H9 (cell line): ENCODE results near the gene B4GALT6. TPM values are rescaled to one million over a fixed set of nuclear protein-coding genes. Genes with fewer than 3 reads are reported as not detected.

Experiments used
- DNase-seq: peaks from one replicate; pipeline ENCODE4 v3.0.0-alpha.2; 2017
- H2AFZ ChIP-seq: one replicate; pipeline ENCODE4 v1.6.1; 2013; ENCODE audit warnings: mild to moderate bottlenecking, low read length, control low read depth, moderate library complexity
- H2AK5ac ChIP-seq: 2 replicates; pipeline ENCODE4 v1.6.1; 2013; ENCODE audit warnings: low read length, control low read depth, mixed read lengths; ENCODE audit not compliant: insufficient read length
- H2BK120ac ChIP-seq: one replicate; pipeline ENCODE4 v1.6.1; 2013; ENCODE audit warnings: low read depth, mild to moderate bottlenecking, low read length, control low read depth, inconsistent platforms; ENCODE audit not compliant: poor library complexity, severe bottlenecking
- H2BK12ac ChIP-seq: 2 replicates; pipeline ENCODE4 v1.6.1; 2013; ENCODE audit warnings: low read length, control low read depth, mixed read lengths, low read depth; ENCODE audit not compliant: insufficient read length
- H2BK15ac ChIP-seq: 2 replicates; pipeline ENCODE4 v1.6.1; 2013; ENCODE audit warnings: low read depth, low read length, control low read depth
- H2BK20ac ChIP-seq: one replicate; pipeline ENCODE4 v1.6.1; 2013; ENCODE audit warnings: low read depth, mild to moderate bottlenecking, low read length, control low read depth, inconsistent platforms; ENCODE audit not compliant: poor library complexity, severe bottlenecking
- H2BK5ac ChIP-seq: 2 replicates; pipeline ENCODE4 v1.6.1; 2013; ENCODE audit warnings: low read length, control low read depth, mixed read lengths; ENCODE audit not compliant: insufficient read length
- H3K14ac ChIP-seq: 2 replicates; pipeline ENCODE4 v1.6.1; 2013; ENCODE audit warnings: low read length, control low read depth; ENCODE audit not compliant: insufficient read depth
- H3K18ac ChIP-seq: 2 replicates; pipeline ENCODE4 v1.6.1; 2013; ENCODE audit warnings: low read depth, mild to moderate bottlenecking, mixed read lengths, low read length, control low read depth; ENCODE audit not compliant: insufficient read length
- H3K23ac ChIP-seq: 2 replicates; pipeline ENCODE4 v1.6.1; 2013; ENCODE audit warnings: low read length, control low read depth, mixed read lengths, low read depth; ENCODE audit not compliant: insufficient read length
- H3K23me2 ChIP-seq: 2 replicates; pipeline ENCODE4 v1.6.1; 2013; ENCODE audit warnings: low read depth, mild to moderate bottlenecking, mixed read lengths, low read length, control low read depth; ENCODE audit not compliant: insufficient read length, poor library complexity, severe bottlenecking
- H3K27ac ChIP-seq: 2 replicates; pipeline ENCODE4 v1.5.1; 2013; ENCODE audit warnings: low read length, control low read depth, mixed read lengths, low read depth; ENCODE audit not compliant: insufficient read length
- H3K27me3 ChIP-seq: 2 replicates; pipeline ENCODE4 v1.6.1; 2013; ENCODE audit warnings: low read length, control low read depth, inconsistent platforms; ENCODE audit not compliant: insufficient read depth
- H3K4ac ChIP-seq: 2 replicates; pipeline ENCODE4 v1.6.1; 2013; ENCODE audit warnings: low read depth, mild to moderate bottlenecking, control low read depth, inconsistent platforms, low read length, moderate library complexity
- H3K4me1 ChIP-seq: 2 replicates; pipeline ENCODE4 v1.6.1; 2013; ENCODE audit warnings: low read length, control low read depth, inconsistent platforms; ENCODE audit not compliant: insufficient read depth
- H3K4me2 ChIP-seq: 2 replicates; pipeline ENCODE4 v1.6.1; 2013; ENCODE audit warnings: low read length, control low read depth, mixed read lengths; ENCODE audit not compliant: insufficient read length, insufficient read depth
- H3K56ac ChIP-seq: 2 replicates; pipeline ENCODE4 v1.6.1; 2013; ENCODE audit warnings: low read depth, mild to moderate bottlenecking, mixed read lengths, low read length, control low read depth; ENCODE audit not compliant: insufficient read length
- H3K79me1 ChIP-seq: 2 replicates; pipeline ENCODE4 v1.6.1; 2013; ENCODE audit warnings: low read depth, mild to moderate bottlenecking, moderate library complexity, low read length, control low read depth, inconsistent platforms; ENCODE audit not compliant: insufficient read depth, poor library complexity, severe bottlenecking
- H3K79me2 ChIP-seq: 2 replicates; pipeline ENCODE4 v1.6.1; 2013; ENCODE audit warnings: low read length, control low read depth, inconsistent platforms; ENCODE audit not compliant: insufficient read depth
- H3K9ac ChIP-seq: 2 replicates; pipeline ENCODE4 v1.6.1; 2013; ENCODE audit warnings: low read length, control low read depth, mixed read lengths; ENCODE audit not compliant: insufficient read length; ENCODE audit errors: extremely low read depth
- H3K9me3 ChIP-seq: one replicate; pipeline ENCODE4 v1.6.1; 2013; ENCODE audit warnings: low read depth, low read length, inconsistent platforms; ENCODE audit not compliant: control insufficient read depth
- H3T11ph ChIP-seq: one replicate; pipeline ENCODE4 v1.6.1; 2013; ENCODE audit warnings: mild to moderate bottlenecking, low read length, control low read depth, inconsistent platforms
- H4K20me1 ChIP-seq: one replicate; pipeline ENCODE4 v1.6.1; 2013; ENCODE audit not compliant: control insufficient read depth, insufficient read length, insufficient read depth
- H4K5ac ChIP-seq: 2 replicates; pipeline ENCODE4 v1.6.1; 2013; ENCODE audit warnings: low read depth, mild to moderate bottlenecking, mixed read lengths, low read length, control low read depth; ENCODE audit not compliant: insufficient read length
- H4K8ac ChIP-seq: replicated peaks from 2 replicates; pipeline ENCODE4 v1.6.1; 2013; ENCODE audit warnings: low read length, control low read depth, mixed read lengths, low read depth; ENCODE audit not compliant: insufficient read length
- H4K91ac ChIP-seq: 2 replicates; pipeline ENCODE4 v1.6.1; 2013; ENCODE audit warnings: low read depth, mild to moderate bottlenecking, moderate library complexity, mixed read lengths, low read length, control low read depth; ENCODE audit not compliant: insufficient read length
- H3K27ac Mint-ChIP-seq, 3 experiments: 2 replicates in 2 of 3; 3 replicates in 1 of 3; pipeline ENCODE4 v1.8.0; 2020 to 2021; ENCODE audit warnings: mixed read lengths in 3 of 3, mild to moderate bottlenecking in 1 of 3, moderate library complexity in 1 of 3
- H3K27me3 Mint-ChIP-seq: 2 replicates; pipeline ENCODE4 v1.8.0; 2021; ENCODE audit warnings: low read depth, mild to moderate bottlenecking, moderate library complexity, mixed read lengths
- H3K36me3 Mint-ChIP-seq, 3 experiments: 2 replicates in 2 of 3; 3 replicates in 1 of 3; pipeline ENCODE4 v1.8.0; 2020 to 2021; ENCODE audit warnings: low read depth in 3 of 3, mixed read lengths in 3 of 3; ENCODE audit not compliant: insufficient read depth in 1 of 3
- H3K4me1 Mint-ChIP-seq, 2 experiments: 2 replicates each; pipeline ENCODE4 v1.8.0; 2020; ENCODE audit warnings: mixed read lengths in 2 of 2
- H3K4me3 Mint-ChIP-seq, 2 experiments: 2 replicates in 1 of 2; 3 replicates in 1 of 2; pipeline ENCODE4 v1.8.0; 2020 to 2021; ENCODE audit warnings: mild to moderate bottlenecking in 2 of 2, mixed read lengths in 2 of 2, moderate library complexity in 1 of 2
- H3K9me3 Mint-ChIP-seq, 2 experiments: 2 replicates in 1 of 2; 3 replicates in 1 of 2; pipeline ENCODE4 v1.8.0; 2020; ENCODE audit warnings: mild to moderate bottlenecking in 2 of 2, mixed read lengths in 2 of 2, moderate library complexity in 1 of 2
- WGBS: extraction: QIAGEN DNeasy Blood & Tissue Kit; methylation state at CpG from one replicate; pipeline ENCODE4 v1.1.7; 2013; ENCODE audit warnings: missing lambda C conversion rate, low lambda C conversion rate, mixed read lengths; ENCODE audit not compliant: insufficient read length; ENCODE audit errors: extremely low coverage; 5-methylcytosine and 5-hydroxymethylcytosine counted together
- total RNA-seq: library from RNA; stranded (reverse); gene quantifications from 2 replicates; pipeline ENCODE4 v1.2.1, GENCODE V29; 2021
- TF ChIP-seq, protein P1 (sequence below): fragments of 200-600 bp; sonication (generic); conservative IDR thresholded peaks from 3 replicates; pipeline ENCODE4 v1.8.0; 2021; ENCODE audit warnings: antibody characterized with exemption, mild to moderate bottlenecking

The B4GALT6 gene
- total RNA-seq, 1 experiment from 2014 or later, result 34.1 TPM

- H3K4me1 ChIP-seq, result no peaks in the 10 kb centered on the region
- no peak for DNase-seq
- H4K5ac ChIP-seq, result no peak overlapping the region
- no peak overlapping the region for H2BK15ac ChIP-seq
- no peaks in the 10 kb centered on the region for H3K9me3 ChIP-seq
- no peaks in the 10 kb centered on the region for H3K79me2 ChIP-seq
- no peak overlapping the region for H2AFZ ChIP-seq
- H3K4me2 ChIP-seq, result no peak overlapping the region
- no peaks in the 10 kb centered on the region for H3K79me1 ChIP-seq
- TF ChIP-seq, protein P1, sequence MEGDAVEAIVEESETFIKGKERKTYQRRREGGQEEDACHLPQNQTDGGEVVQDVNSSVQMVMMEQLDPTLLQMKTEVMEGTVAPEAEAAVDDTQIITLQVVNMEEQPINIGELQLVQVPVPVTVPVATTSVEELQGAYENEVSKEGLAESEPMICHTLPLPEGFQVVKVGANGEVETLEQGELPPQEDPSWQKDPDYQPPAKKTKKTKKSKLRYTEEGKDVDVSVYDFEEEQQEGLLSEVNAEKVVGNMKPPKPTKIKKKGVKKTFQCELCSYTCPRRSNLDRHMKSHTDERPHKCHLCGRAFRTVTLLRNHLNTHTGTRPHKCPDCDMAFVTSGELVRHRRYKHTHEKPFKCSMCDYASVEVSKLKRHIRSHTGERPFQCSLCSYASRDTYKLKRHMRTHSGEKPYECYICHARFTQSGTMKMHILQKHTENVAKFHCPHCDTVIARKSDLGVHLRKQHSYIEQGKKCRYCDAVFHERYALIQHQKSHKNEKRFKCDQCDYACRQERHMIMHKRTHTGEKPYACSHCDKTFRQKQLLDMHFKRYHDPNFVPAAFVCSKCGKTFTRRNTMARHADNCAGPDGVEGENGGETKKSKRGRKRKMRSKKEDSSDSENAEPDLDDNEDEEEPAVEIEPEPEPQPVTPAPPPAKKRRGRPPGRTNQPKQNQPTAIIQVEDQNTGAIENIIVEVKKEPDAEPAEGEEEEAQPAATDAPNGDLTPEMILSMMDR, result no peak
- H4K20me1 ChIP-seq, result no peaks in the 10 kb centered on the region
- peaks cover 3 to 7% of the 10 kb centered on the region in 2 experiments for H3K4me1 Mint-ChIP-seq
- H3K9ac ChIP-seq, result no peak overlapping the region
- H2BK5ac ChIP-seq, result no peak overlapping the region
- H2BK20ac ChIP-seq, result no peak overlapping the region
- no peak overlapping the region for H3K14ac ChIP-seq
- no CpG with 5 or more reads among the region's 7 CpGs for WGBS
- no peak overlapping the region for H3K4ac ChIP-seq
- H2AK5ac ChIP-seq, result no peak overlapping the region
- H3K23ac ChIP-seq, result no peak overlapping the region
- no peak overlapping the region for H3K56ac ChIP-seq
- no peak overlapping the region for H4K91ac ChIP-seq
- H3K9me3 Mint-ChIP-seq, result peaks cover 11 to 16% of the 10 kb centered on the region in 2 experiments
- no peak overlapping the region for H3K18ac ChIP-seq
- H4K8ac ChIP-seq, result no peak overlapping the region
- no peak overlapping the region for H2BK120ac ChIP-seq
- H3K27ac Mint-ChIP-seq, result no peak overlapping the region
- peaks cover 4% of the 10 kb centered on the region; the same call in 1 of the 2 replicates for H3K27me3 Mint-ChIP-seq
- no peaks in the 10 kb centered on the region for H3K23me2 ChIP-seq
- peaks cover 7 to 16% (median 11%) of the 10 kb centered on the region in 3 experiments; a peak in 6 of 7 replicates for H3K36me3 Mint-ChIP-seq
- H3K27ac ChIP-seq, result no peak overlapping the region
- H3T11ph ChIP-seq, result no peak overlapping the region
- no peak overlapping the region for H3K4me3 Mint-ChIP-seq
- no peaks in the 10 kb centered on the region for H3K27me3 ChIP-seq
- no peak overlapping the region for H2BK12ac ChIP-seq
Measured at GRCh38 chr18:31720867-31721266, 36.5 kb upstream of the B4GALT6 start.
